Thyroid gland (tissue), 4 donors: Measurements from ENCODE around the gene YTHDC2.

ENCODE experiments used
- POLR2A ChIP-seq, 2 donors: fragments of 450-650 bp; IDR thresholded peaks; one replicate each; pipeline ENCODE4 v1.6.1; 2017; ENCODE audit warnings: antibody characterized with exemption in 2 of 2, mild to moderate bottlenecking in 2 of 2, moderate library complexity in 1 of 2
- TF ChIP-seq, protein P1 (sequence below), 6 experiments: fragments of 200-600 bp in 3 of 6; fragments of 450-650 bp in 3 of 6; sonication (generic) in 3 of 6; IDR thresholded peaks; one replicate each; pipeline ENCODE4 v1.5.1; 2016 to 2019; ENCODE audit warnings: antibody characterized with exemption in 6 of 6, mild to moderate bottlenecking in 2 of 6, inconsistent platforms in 1 of 6, moderate library complexity in 1 of 6

DNA sequence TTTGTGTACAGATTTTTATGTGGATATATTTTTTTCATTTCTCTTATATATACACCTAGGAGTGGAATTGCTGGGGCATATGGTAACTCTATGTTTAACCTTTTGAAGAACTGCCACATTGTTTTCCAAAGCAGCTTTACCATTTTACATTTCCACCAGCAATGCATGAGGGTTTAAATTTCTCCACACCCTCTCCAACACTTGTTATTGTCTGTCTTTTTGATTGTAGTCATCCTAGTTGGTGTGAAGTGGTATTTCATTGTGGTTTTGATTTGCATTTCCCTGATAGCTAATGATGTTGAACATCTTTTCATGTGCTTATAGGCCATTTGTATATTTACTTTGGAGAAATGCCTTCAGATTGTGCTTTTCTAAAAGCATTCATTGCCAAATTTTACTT lies 39.1 kb downstream of the YTHDC2 start:
- TF ChIP-seq, protein P1, sequence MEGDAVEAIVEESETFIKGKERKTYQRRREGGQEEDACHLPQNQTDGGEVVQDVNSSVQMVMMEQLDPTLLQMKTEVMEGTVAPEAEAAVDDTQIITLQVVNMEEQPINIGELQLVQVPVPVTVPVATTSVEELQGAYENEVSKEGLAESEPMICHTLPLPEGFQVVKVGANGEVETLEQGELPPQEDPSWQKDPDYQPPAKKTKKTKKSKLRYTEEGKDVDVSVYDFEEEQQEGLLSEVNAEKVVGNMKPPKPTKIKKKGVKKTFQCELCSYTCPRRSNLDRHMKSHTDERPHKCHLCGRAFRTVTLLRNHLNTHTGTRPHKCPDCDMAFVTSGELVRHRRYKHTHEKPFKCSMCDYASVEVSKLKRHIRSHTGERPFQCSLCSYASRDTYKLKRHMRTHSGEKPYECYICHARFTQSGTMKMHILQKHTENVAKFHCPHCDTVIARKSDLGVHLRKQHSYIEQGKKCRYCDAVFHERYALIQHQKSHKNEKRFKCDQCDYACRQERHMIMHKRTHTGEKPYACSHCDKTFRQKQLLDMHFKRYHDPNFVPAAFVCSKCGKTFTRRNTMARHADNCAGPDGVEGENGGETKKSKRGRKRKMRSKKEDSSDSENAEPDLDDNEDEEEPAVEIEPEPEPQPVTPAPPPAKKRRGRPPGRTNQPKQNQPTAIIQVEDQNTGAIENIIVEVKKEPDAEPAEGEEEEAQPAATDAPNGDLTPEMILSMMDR (IDR thresholded peaks at IDR 0.05), result no peak
- no peak for TF ChIP-seq POLR2A (IDR thresholded peaks at IDR 0.05)
